K562 (cell line): Measurements from ENCODE around the gene TBRG4. TPM values are rescaled to one million over a fixed set of nuclear protein-coding genes. Genes with fewer than 3 reads are reported as not detected.

Experiments used
- ARHGAP35 ChIP-seq: fragments of 450-650 bp; IDR thresholded peaks from 2 replicates; pipeline ENCODE4 v1.6.1; 2018; ENCODE audit not compliant: partially characterized antibody
- ATF7 ChIP-seq: fragments of 450-650 bp; IDR thresholded peaks from 2 replicates; pipeline ENCODE4 v1.7.1; 2014; ENCODE audit warnings: mild to moderate bottlenecking, moderate library complexity
- CBX1 ChIP-seq: sonication (generic); IDR thresholded peaks from 2 replicates; pipeline ENCODE4 v1.6.1; 2016; ENCODE audit warnings: antibody characterized with exemption, low read depth, mild to moderate bottlenecking
- EHMT2 ChIP-seq: fragments of 450-650 bp; IDR thresholded peaks from 2 replicates; pipeline ENCODE4 v1.6.1; 2018; ENCODE audit warnings: antibody characterized with exemption
- GABPA ChIP-seq: fragments of 200-800 bp; sonication (Bioruptor generic); conservative IDR thresholded peaks from 2 replicates; pipeline ENCODE4 v1.6.1; 2016; ENCODE audit warnings: low read depth, missing genetic modification characterization, missing compliant biosample characterization
- HLTF ChIP-seq: fragments of 450-650 bp; IDR thresholded peaks from 2 replicates; pipeline ENCODE4 v1.6.1; 2016
- HMBOX1 ChIP-seq: sonication (generic); IDR thresholded peaks from 2 replicates; pipeline ENCODE4 v1.6.1; 2016
- HSF4 ChIP-seq: fragments of 250-450 bp; sonication (Bioruptor Pico); IDR thresholded peaks from 2 replicates; pipeline ENCODE4 v2.1.2; 2022; ENCODE audit warnings: mild to moderate bottlenecking, moderate library complexity, borderline replicate concordance
- KAT8 ChIP-seq: fragments of 450-650 bp; IDR thresholded peaks from 2 replicates; pipeline ENCODE4 v1.6.1; 2016; ENCODE audit warnings: low read depth, mild to moderate bottlenecking
- KLF16 ChIP-seq: IDR thresholded peaks from 2 replicates; pipeline ENCODE4 v1.6.1; 2016; ENCODE audit warnings: antibody characterized with exemption
- MCM3 ChIP-seq: fragments of 450-650 bp; IDR thresholded peaks from 2 replicates; pipeline ENCODE4 v1.6.1; 2016
- MNT ChIP-seq, 2 experiments: fragments of 450-650 bp; conservative IDR thresholded peaks; 2 replicates each; pipeline ENCODE4 v1.6.1; 2017; ENCODE audit warnings: mild to moderate bottlenecking in 2 of 2, moderate library complexity in 2 of 2
- NEUROD1 ChIP-seq: fragments of 150-350 bp; IDR thresholded peaks from 2 replicates; pipeline ENCODE4 v1.6.1; 2014; ENCODE audit warnings: borderline replicate concordance, low read length, low read depth; ENCODE audit not compliant: partially characterized antibody
- NR3C1 ChIP-seq: sonication (generic); formaldehyde crosslinking; IDR thresholded peaks from 2 replicates; pipeline ENCODE4 v1.8.1; 2022; ENCODE audit warnings: missing genetic modification reagents
- PKNOX1 ChIP-seq: fragments of 450-650 bp; IDR thresholded peaks from 2 replicates; pipeline ENCODE4 v1.6.1; 2016
- SIX5 ChIP-seq, 2 experiments: IDR thresholded peaks; 2 replicates each; pipeline ENCODE4 v1.6.1; 2011; ENCODE audit warnings: low read length in 2 of 2, borderline replicate concordance in 1 of 2, low read depth in 1 of 2, mild to moderate bottlenecking in 1 of 2, moderate library complexity in 1 of 2; ENCODE audit not compliant: insufficient read depth in 1 of 2
- TARDBP ChIP-seq: fragments of 450-650 bp; IDR thresholded peaks from 2 replicates; pipeline ENCODE4 v1.6.1; 2016
- ZBTB34 ChIP-seq: fragments of 250-450 bp; sonication (Bioruptor Pico); IDR thresholded peaks from 2 replicates; pipeline ENCODE4 v1.8.0; 2021; ENCODE audit warnings: mild to moderate bottlenecking, moderate library complexity
- ZBTB9 ChIP-seq: fragments of 450-650 bp; formaldehyde crosslinking; IDR thresholded peaks from 2 replicates; pipeline ENCODE4 v1.4.0; 2020; ENCODE audit warnings: mild to moderate bottlenecking, moderate library complexity
- ZNF143 ChIP-seq: sonication (generic); formaldehyde crosslinking; IDR thresholded peaks from 2 replicates; pipeline ENCODE4 v1.9.0; 2022; ENCODE audit warnings: mild to moderate bottlenecking, missing genetic modification reagents
- ZNF197 ChIP-seq: fragments of 200-800 bp; sonication (Bioruptor generic); IDR thresholded peaks from 2 replicates; pipeline ENCODE4 v1.6.1; 2016; ENCODE audit warnings: low read depth, missing genetic modification characterization, missing compliant biosample characterization
- ZNF41 ChIP-seq: fragments of 250-450 bp; sonication (Bioruptor Pico); conservative IDR thresholded peaks from 2 replicates; pipeline ENCODE4 v1.4.0; 2020; ENCODE audit warnings: mild to moderate bottlenecking
- polyA plus RNA-seq, 8 experiments: library from polyadenylated mRNA; depleted of rRNA in 4 of 8; stranded (reverse) in 5 of 8; unstranded in 3 of 8; fragments of >200 nt; fragmentation: Nextera tagmentation in 2 of 8; fragmentation: Illumina TruSeq in 1 of 8; extraction: Ambion mirVana in 2 of 8; extraction: Trizol in 1 of 8; gene quantifications; 2 replicates each; pipeline versions ENCODE4 v1.2.1 to v1.2.3, GENCODE V29; 2011 to 2014; ENCODE audit warnings: inconsistent platforms in 1 of 8, missing spikeins in 1 of 8
- total RNA-seq, 7 experiments: library from RNA; depleted of rRNA in 6 of 7; stranded (reverse); fragments of >200 nt in 6 of 7; fragmentation: Illumina TruSeq in 2 of 7; extraction: Trizol in 2 of 7; gene quantifications; 2 replicates each; pipeline versions ENCODE4 v1.2.1 to v1.2.3, GENCODE V29; 2011 to 2021; ENCODE audit warnings: low replicate concordance in 1 of 7

The TBRG4 gene
- total and polyA plus RNA-seq, 9 of the 15 experiments (the other 6 are each of a cell fraction or from before 2014, with no cell fraction given) = 11.2 to 322 (median 216) TPM

GRCh38 chr7:45111298-45112223 lies at the start of gene TBRG4 (continued):
- TF ChIP-seq ZBTB34 (CRISPR knock-in tag) (no peak), NEUROD1 (peak; percentile 41), NR3C1 (CRISPR knock-in tag) (peak; percentile 75; the same call in 1 of the 2 replicates), TARDBP (0 out of 2 replicates have a peak, but pooled peaks have one; percentile 13), EHMT2 (peak; percentile 82), ZNF143 (peak; percentile 55; the same call in 1 of the 2 replicates), CBX1 (no peak; the same call in 1 of the 2 replicates), HLTF (peak; percentile 79; the same call in 1 of the 2 replicates), ZNF197 (CRISPR knock-in tag) (no peak), PKNOX1 (peak; percentile 74), ATF7 (peak; percentile 91), KAT8 (no peak), MCM3 (no peak), ARHGAP35 (no peak), ZNF41 (no peak), HSF4 (CRISPR knock-in tag) (no peak), ZBTB9 (CRISPR knock-in tag) (no peak), MNT (conservative IDR thresholded peaks at IDR 0.05) (peak; percentile 99 to 100), GABPA (tag) (peak; percentile 96), HMBOX1 (0 out of 2 replicates have a peak, but pooled peaks have one; percentile 42), SIX5 (IDR thresholded peaks at IDR 0.05; ENCODE audit: borderline replicate concordance in 1 of 2, insufficient read depth in 1 of 2, low read depth in 1 of 2, low read length in 2 of 2) (peak; percentile 33 to 43; a peak in 1 of 4 replicates), KLF16 (no peak)
